ENCODE measurements around the gene TRIM33. TPM values are rescaled to one million over a fixed set of nuclear protein-coding genes. Genes with fewer than 3 reads are reported as not detected.
"Not testable (repeated sequence)": the region's sequence is repeated elsewhere in the genome, so short reads cannot be mapped to it uniquely, and the experiment has no call there.

The TRIM33 gene
- total RNA-seq, 4 donors from 2014 or later, result 17.1 to 33.0 (median 25.3) TPM

- intact Hi-C loops (cut with DNase I; ENCODE audit: low total_unique reads), result no loop called here
- TF ChIP-seq, protein P1, sequence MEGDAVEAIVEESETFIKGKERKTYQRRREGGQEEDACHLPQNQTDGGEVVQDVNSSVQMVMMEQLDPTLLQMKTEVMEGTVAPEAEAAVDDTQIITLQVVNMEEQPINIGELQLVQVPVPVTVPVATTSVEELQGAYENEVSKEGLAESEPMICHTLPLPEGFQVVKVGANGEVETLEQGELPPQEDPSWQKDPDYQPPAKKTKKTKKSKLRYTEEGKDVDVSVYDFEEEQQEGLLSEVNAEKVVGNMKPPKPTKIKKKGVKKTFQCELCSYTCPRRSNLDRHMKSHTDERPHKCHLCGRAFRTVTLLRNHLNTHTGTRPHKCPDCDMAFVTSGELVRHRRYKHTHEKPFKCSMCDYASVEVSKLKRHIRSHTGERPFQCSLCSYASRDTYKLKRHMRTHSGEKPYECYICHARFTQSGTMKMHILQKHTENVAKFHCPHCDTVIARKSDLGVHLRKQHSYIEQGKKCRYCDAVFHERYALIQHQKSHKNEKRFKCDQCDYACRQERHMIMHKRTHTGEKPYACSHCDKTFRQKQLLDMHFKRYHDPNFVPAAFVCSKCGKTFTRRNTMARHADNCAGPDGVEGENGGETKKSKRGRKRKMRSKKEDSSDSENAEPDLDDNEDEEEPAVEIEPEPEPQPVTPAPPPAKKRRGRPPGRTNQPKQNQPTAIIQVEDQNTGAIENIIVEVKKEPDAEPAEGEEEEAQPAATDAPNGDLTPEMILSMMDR (IDR thresholded peaks at IDR 0.05 in 4 of 5, conservative IDR thresholded peaks at IDR 0.05 in 1 of 5), result no peak
- TF ChIP-seq POLR2A (IDR thresholded peaks at IDR 0.05), result no peak
- no peaks in the 10 kb centered on the region for H3K9me3 ChIP-seq
- H3K27ac ChIP-seq, result no peak overlapping the region
- H3K27me3 ChIP-seq, result no peaks in the 10 kb centered on the region
- DNase-seq (no peak), ATAC-seq (no peak)
- in situ Hi-C loops (cut with MboI; ENCODE audit: low sequenced_read_pairs in 4 of 4), result no loop called here
- H3K36me3 ChIP-seq, result no peaks in the 10 kb centered on the region
- peaks cover 0 to 8% of the 10 kb centered on the region in 2 donors for H3K4me1 ChIP-seq
- no peak overlapping the region for H3K4me3 ChIP-seq
Observed at GRCh38 chr1:114482585-114482984, 28.4 kb downstream of the TRIM33 start.

DNA sequence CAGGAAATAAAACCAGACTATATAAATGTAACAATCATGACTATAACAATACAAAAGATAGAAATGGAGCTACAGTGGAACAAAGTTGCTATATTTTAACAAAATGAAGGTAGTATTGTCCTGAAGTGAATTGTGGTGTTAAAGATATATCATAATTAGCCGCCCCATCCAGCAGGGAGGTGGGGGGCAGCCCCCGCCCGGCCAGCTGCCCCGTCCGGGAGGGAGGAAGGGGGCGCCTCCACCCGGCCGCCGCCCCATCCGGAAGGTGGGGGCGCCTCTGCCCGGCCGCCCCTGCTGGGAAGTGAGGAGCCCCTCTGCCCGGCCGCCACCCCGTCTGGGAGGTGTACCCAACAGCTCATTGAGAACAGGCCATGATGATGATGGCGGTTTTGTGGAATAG is 31.4 kb downstream of the TRIM33 start:
- H3K4me3 ChIP-seq; DNase-seq; in situ Hi-C loops (cut with MboI; ENCODE audit: low sequenced_read_pairs in 4 of 4); H3K9me3 ChIP-seq; H3K27me3 ChIP-seq; intact Hi-C loops (cut with DNase I; ENCODE audit: low total_unique reads); ATAC-seq; H3K27ac ChIP-seq; H3K36me3 ChIP-seq: not testable (repeated sequence)
- peaks cover 0 to 18% of the 10 kb centered on the region in 2 donors for H3K4me1 ChIP-seq

DNA sequence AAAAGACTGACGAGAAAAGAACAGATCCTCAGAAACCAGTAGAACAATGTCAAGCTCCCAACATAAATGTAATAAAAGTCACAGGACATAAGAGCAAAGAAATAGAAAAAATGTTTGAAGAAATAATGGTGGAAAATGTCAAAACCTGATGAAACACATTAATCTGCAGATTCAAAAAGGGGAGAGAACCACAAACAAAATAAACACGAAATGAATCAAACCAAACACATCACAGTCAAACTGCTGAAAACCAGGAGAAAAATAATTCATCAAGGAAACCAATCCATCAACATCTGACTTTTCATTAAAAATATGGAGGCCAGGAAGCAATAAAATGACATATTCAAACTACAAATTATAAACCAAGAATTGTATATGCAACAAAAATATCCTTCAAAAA is 31.9 kb downstream of the TRIM33 start:
- Histone ChIP-seq H3K27ac (no peak overlapping the region), H3K27me3 (no peaks in the 10 kb centered on the region), H3K36me3 (no peaks in the 10 kb centered on the region), H3K4me1 (peaks cover 0 to 18% of the 10 kb centered on the region in 2 donors), H3K4me3 (no peak overlapping the region), H3K9me3 (no peaks in the 10 kb centered on the region)
- no peak for ATAC-seq
- intact Hi-C loops (cut with DNase I; ENCODE audit: low total_unique reads) (no loop called here), in situ Hi-C loops (cut with MboI; ENCODE audit: low sequenced_read_pairs in 4 of 4) (no loop called here)
- no peak for DNase-seq
- no peak for TF ChIP-seq POLR2A (IDR thresholded peaks at IDR 0.05)
- TF ChIP-seq, protein P1 (IDR thresholded peaks at IDR 0.05 in 4 of 5, conservative IDR thresholded peaks at IDR 0.05 in 1 of 5), result no peak

DNA sequence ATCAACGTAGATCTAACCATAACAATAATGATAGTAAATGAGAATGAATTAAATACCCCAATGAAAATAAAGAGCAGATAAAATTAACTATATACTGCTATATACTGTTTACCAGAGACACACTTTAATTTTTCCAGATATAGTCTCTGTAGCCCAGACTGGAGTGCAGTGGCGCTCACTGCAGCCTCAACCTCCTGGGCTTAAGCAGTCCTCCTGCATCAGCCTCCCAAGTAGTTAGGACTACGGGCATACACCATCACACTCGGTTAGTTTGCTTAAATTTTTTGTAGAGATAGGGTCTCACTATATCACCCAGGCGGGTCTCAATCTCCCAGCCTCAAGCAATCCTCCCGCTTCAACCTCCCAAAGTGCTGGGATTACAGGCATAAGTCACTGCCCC is 37.2 kb downstream of the TRIM33 start:
- no peaks in the 10 kb centered on the region for H3K9me3 ChIP-seq
- H3K36me3 ChIP-seq, result no peaks in the 10 kb centered on the region
- TF ChIP-seq, protein P1 (IDR thresholded peaks at IDR 0.05 in 4 of 5, conservative IDR thresholded peaks at IDR 0.05 in 1 of 5), result no peak
- no peak for TF ChIP-seq POLR2A (IDR thresholded peaks at IDR 0.05)
- intact Hi-C loops (cut with DNase I; ENCODE audit: low total_unique reads), result no loop called here
- no peak for ATAC-seq
- in situ Hi-C loops (cut with MboI; ENCODE audit: low sequenced_read_pairs in 4 of 4), result no loop called here
- H3K4me3 ChIP-seq, result no peak overlapping the region
- no peaks in the 10 kb centered on the region for H3K27me3 ChIP-seq
- no peak for DNase-seq
- H3K27ac ChIP-seq, result no peak overlapping the region
- peaks cover 0 to 16% of the 10 kb centered on the region in 2 donors for H3K4me1 ChIP-seq

DNA sequence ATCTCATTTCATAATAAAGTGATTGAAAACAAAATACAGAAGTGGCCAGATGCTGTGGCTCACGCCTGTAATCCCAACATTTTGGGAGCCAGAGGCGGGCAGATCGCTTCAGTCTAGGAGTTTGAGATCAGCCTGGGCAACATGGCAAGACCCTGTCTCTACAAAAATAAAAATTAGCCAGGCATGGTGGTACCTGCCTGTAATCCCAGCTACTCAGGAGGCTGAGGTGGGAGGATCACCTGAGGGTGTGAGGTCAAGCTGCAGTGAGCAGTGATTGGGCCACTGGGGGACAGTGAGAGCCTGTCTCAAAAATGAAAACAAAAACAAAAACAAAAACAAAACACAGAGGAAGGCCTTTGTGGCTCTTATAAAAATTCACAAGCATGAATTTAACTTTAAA is 38.6 kb downstream of the TRIM33 start:
- no peaks in the 10 kb centered on the region for H3K27me3 ChIP-seq
- H3K27ac ChIP-seq, result no peak overlapping the region
- TF ChIP-seq POLR2A (IDR thresholded peaks at IDR 0.05), result no peak
- TF ChIP-seq, protein P1 (IDR thresholded peaks at IDR 0.05 in 4 of 5, conservative IDR thresholded peaks at IDR 0.05 in 1 of 5), result no peak
- H3K36me3 ChIP-seq, result no peaks in the 10 kb centered on the region
- ATAC-seq, result no peak
- intact Hi-C loops (cut with DNase I; ENCODE audit: low total_unique reads) (no loop called here), in situ Hi-C loops (cut with MboI; ENCODE audit: low sequenced_read_pairs in 4 of 4) (no loop called here)
- no peak for DNase-seq
- H3K4me3 ChIP-seq, result no peak overlapping the region
- H3K9me3 ChIP-seq, result no peaks in the 10 kb centered on the region
- H3K4me1 ChIP-seq, result peaks cover 0 to 22% of the 10 kb centered on the region in 2 donors
